Measurements from ENCODE around the gene GABBR1.

DNA sequence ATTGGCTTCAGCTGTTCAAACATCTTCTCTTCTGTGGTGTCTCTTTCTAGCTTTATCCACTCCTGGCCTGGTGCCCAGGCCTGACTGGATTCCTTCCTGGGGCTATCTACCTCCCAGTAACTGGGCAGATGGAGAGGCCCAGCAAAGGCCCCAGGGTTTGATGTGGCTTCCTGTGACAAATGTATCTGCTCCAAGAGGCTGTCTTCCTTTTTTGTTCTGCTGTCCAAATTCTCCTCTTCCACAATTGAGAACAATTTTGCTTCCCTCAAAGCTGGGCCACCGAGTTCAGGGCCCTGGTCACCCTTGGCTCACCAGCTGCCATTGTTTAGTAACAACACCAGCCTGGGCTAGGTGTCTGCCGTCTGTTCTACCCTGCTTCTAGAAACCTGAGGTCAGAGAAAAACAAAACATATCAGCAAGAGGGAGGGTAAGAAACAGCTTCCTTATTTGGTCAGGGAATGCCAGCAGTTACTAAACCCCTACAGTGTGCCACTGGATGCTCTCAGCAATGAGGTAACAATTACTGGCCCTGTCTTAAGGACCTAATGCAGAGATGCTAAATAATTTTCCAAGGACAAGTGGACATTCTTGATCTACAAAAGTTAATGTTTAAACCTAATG, 44.1 kb upstream of the GABBR1 start:
- TF ChIP-seq, protein P1, sequence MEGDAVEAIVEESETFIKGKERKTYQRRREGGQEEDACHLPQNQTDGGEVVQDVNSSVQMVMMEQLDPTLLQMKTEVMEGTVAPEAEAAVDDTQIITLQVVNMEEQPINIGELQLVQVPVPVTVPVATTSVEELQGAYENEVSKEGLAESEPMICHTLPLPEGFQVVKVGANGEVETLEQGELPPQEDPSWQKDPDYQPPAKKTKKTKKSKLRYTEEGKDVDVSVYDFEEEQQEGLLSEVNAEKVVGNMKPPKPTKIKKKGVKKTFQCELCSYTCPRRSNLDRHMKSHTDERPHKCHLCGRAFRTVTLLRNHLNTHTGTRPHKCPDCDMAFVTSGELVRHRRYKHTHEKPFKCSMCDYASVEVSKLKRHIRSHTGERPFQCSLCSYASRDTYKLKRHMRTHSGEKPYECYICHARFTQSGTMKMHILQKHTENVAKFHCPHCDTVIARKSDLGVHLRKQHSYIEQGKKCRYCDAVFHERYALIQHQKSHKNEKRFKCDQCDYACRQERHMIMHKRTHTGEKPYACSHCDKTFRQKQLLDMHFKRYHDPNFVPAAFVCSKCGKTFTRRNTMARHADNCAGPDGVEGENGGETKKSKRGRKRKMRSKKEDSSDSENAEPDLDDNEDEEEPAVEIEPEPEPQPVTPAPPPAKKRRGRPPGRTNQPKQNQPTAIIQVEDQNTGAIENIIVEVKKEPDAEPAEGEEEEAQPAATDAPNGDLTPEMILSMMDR (IDR thresholded peaks at IDR 0.05): no peak
- no peak for TF ChIP-seq POLR2A (IDR thresholded peaks at IDR 0.05)
